B cell (primary cell): ENCODE measurements around the gene FIBCD1. TPM values are rescaled to one million over a fixed set of nuclear protein-coding genes. Genes with fewer than 3 reads are reported as not detected.

ENCODE experiments used
- ATAC-seq: fragments of 200-7000 bp; cut with Tn5 transposase; one replicate; pipeline ENCODE4 v1.10.0; 2021; ENCODE audit warnings: low read depth, mild to moderate bottlenecking, moderate number of reproducible peaks, moderate library complexity
- CTCF ChIA-PET: fragments of 350-600 bp; sonication (Branson Sonifier 250); formaldehyde crosslinking; loops from one replicate; lab custom pipeline; 2021; ENCODE audit warnings: antibody characterized with exemption, inconsistent platforms; lab: Charles Lee
- POLR2A ChIA-PET: fragments of 350-600 bp; sonication (Branson Sonifier 250); formaldehyde crosslinking; loops from one replicate; lab custom pipeline; 2021; ENCODE audit warnings: antibody characterized with exemption; lab: Charles Lee
- DNase-seq: peaks from one replicate; pipeline ENCODE4 v3.0.0; 2013
- H2AFZ ChIP-seq: 2 replicates; pipeline ENCODE4 v1.6.1; 2012; ENCODE audit warnings: mild to moderate bottlenecking, low read depth, low read length; ENCODE audit not compliant: insufficient read depth, poor library complexity, severe bottlenecking
- H3K27ac ChIP-seq, 2 donors: 1 replicate in 1 of 2; 2 replicates in 1 of 2; pipeline ENCODE4 v1.5.1; 2012 to 2013; ENCODE audit warnings: low read length in 2 of 2, mild to moderate bottlenecking in 2 of 2, moderate library complexity in 1 of 2
- H3K27me3 ChIP-seq, 4 experiments: fragments of 200-600 bp in 1 of 4; sonication (generic) in 1 of 4; replicated peaks in 1 of 4; 1 replicate in 2 of 4; 2 replicates in 2 of 4; pipeline versions ENCODE4 v1.6.1 to v1.7.0; 2013 to 2016; ENCODE audit warnings: low read length in 3 of 4, mild to moderate bottlenecking in 2 of 4, mixed read lengths in 1 of 4, moderate library complexity in 1 of 4; ENCODE audit not compliant: insufficient read depth in 4 of 4, control insufficient read depth in 3 of 4; ENCODE audit errors: control extremely low read depth in 1 of 4
- H3K36me3 ChIP-seq, 2 experiments: replicated peaks in 1 of 2; 1 replicate in 1 of 2; 2 replicates in 1 of 2; pipeline versions ENCODE4 v1.6.1 to v1.7.1; 2013; ENCODE audit warnings: low read length in 1 of 2; ENCODE audit not compliant: insufficient read depth in 2 of 2, control insufficient read depth in 1 of 2; ENCODE audit errors: control extremely low read depth in 1 of 2, extremely low read depth in 1 of 2
- H3K4me1 ChIP-seq, 2 donors: fragments of 200-600 bp in 1 of 2; sonication (generic) in 1 of 2; 1 replicate in 1 of 2; 2 replicates in 1 of 2; pipeline versions ENCODE4 v1.5.1 to v1.6.1; 2013 to 2017; ENCODE audit warnings: low read length in 2 of 2; ENCODE audit not compliant: control insufficient read depth in 2 of 2, insufficient read depth in 2 of 2
- H3K4me2 ChIP-seq: replicated peaks from 2 replicates; pipeline ENCODE3; 2012; ENCODE audit warnings: mild to moderate bottlenecking, low read depth, low read length; ENCODE audit not compliant: poor library complexity, severe bottlenecking
- H3K4me3 ChIP-seq, 5 experiments: fragments of 200-600 bp in 1 of 5; sonication (generic) in 1 of 5; 1 replicate in 3 of 5; 2 replicates in 2 of 5; pipeline versions ENCODE4 v1.5.1 to v1.7.0; 2011 to 2016; ENCODE audit warnings: low read length in 4 of 5, mild to moderate bottlenecking in 4 of 5, low read depth in 2 of 5, control low read depth in 1 of 5, moderate library complexity in 1 of 5; ENCODE audit not compliant: insufficient read depth in 1 of 5; ENCODE audit errors: control extremely low read depth in 1 of 5, extremely low read depth in 1 of 5
- H3K79me2 ChIP-seq: fragments of 200-600 bp; sonication (generic); one replicate; pipeline ENCODE4 v1.6.0; 2016; ENCODE audit warnings: low read length; ENCODE audit not compliant: control insufficient read depth, insufficient read depth
- H3K9ac ChIP-seq: fragments of 200-600 bp; sonication (generic); 2 replicates; pipeline ENCODE4 v1.6.1; 2017; ENCODE audit warnings: mild to moderate bottlenecking, low read length, moderate library complexity
- H3K9me3 ChIP-seq, 3 donors: one replicate each; pipeline versions ENCODE4 v1.6.1 to v1.7.1; 2013; ENCODE audit warnings: low read length in 2 of 3; ENCODE audit not compliant: control insufficient read depth in 2 of 3, insufficient read depth in 1 of 3; ENCODE audit errors: control extremely low read depth in 1 of 3
- H4K20me1 ChIP-seq: 2 replicates; pipeline ENCODE4 v1.6.0; 2012; ENCODE audit warnings: mild to moderate bottlenecking, low read length; ENCODE audit not compliant: insufficient read depth, control insufficient read depth, poor library complexity, severe bottlenecking
- H3K27ac Mint-ChIP-seq: one replicate; pipeline ENCODE4 v1.8.0; 2021; ENCODE audit warnings: mixed read lengths
- H3K27me3 Mint-ChIP-seq: one replicate; pipeline ENCODE4 v1.8.0; 2021; ENCODE audit warnings: mixed read lengths
- H3K4me1 Mint-ChIP-seq: one replicate; pipeline ENCODE4 v1.8.0; 2021; ENCODE audit warnings: mixed read lengths
- H3K4me3 Mint-ChIP-seq: one replicate; pipeline ENCODE4 v1.8.0; 2021; ENCODE audit warnings: mixed read lengths
- H3K9me3 Mint-ChIP-seq: one replicate; pipeline ENCODE4 v1.8.0; 2022; ENCODE audit warnings: mixed read lengths; ENCODE audit not compliant: insufficient read depth
- CTCF ChIP-seq: fragments of 200-600 bp; IDR thresholded peaks from one replicate; pipeline ENCODE4 v1.8.0; 2022; ENCODE audit warnings: antibody characterized with exemption, mild to moderate bottlenecking
- EZH2 ChIP-seq: IDR thresholded peaks from 2 replicates; pipeline ENCODE4 v1.6.1; 2012; ENCODE audit warnings: borderline replicate concordance, low read depth, mild to moderate bottlenecking, moderate library complexity, low read length; ENCODE audit not compliant: insufficient read depth, poor library complexity, severe bottlenecking
- WGBS: methylation state at CpG from one replicate; pipeline ENCODE4 v1.1.5; 2013; ENCODE audit warnings: missing lambda C conversion rate; ENCODE audit not compliant: insufficient coverage; 5-methylcytosine and 5-hydroxymethylcytosine counted together
- intact Hi-C: fragments of 100-400 bp; cut with micrococcal nuclease; formaldehyde crosslinking; loops from one replicate; pipeline ENCODE4 v1.10.0; 2022
- polyA plus RNA-seq: library from polyadenylated mRNA; depleted of rRNA; stranded (reverse); fragments of >200 nt; gene quantifications from 2 replicates; pipeline ENCODE4 v1.2.3, GENCODE V29; 2012
- total RNA-seq, 2 donors: library from RNA; stranded (reverse); fragments of 120-200 nt in 1 of 2; gene quantifications; 1 replicate in 1 of 2; 2 replicates in 1 of 2; pipeline versions ENCODE4 v1.2.3 to v1.2.4, GENCODE V29; 2013 to 2022

The FIBCD1 gene
- total and polyA plus RNA-seq, 2 donors (not counting 1 experiment from before 2014, with no cell fraction given) = not detected

GRCh38 chr9:130872093-130872492 is 67.0 kb downstream of the FIBCD1 start:
- Histone ChIP-seq H3K4me1 (peaks cover 7 to 15% of the 10 kb centered on the region in 2 donors), H3K27me3 (no peaks in the 10 kb centered on the region), H3K9ac (no peak overlapping the region), H3K79me2 (no peaks in the 10 kb centered on the region), H3K27ac (no peak overlapping the region), H3K4me3 (no peak overlapping the region), H3K4me2 (no peak overlapping the region), H3K9me3 (no peaks in the 10 kb centered on the region), H3K36me3 (peaks cover 0 to 39% of the 10 kb centered on the region in 2 experiments), H4K20me1 (peaks cover 14% of the 10 kb centered on the region), H2AFZ (no peak overlapping the region)
- WGBS = 92% methylated on average over 15 of the region's 15 CpGs
- TF ChIP-seq EZH2 = no peak
- H3K27me3 Mint-ChIP-seq = no peaks in the 10 kb centered on the region
- ChIA-PET POLR2A (no interaction called here), CTCF (interaction anchor here (0.9 to 3.7 kb wide), 2 partner anchors 71 to 175 kb away, joined by 3 to 75 read pairs; no protein-coding TSS in a partner anchor)
- peaks cover 18% of the 10 kb centered on the region for H3K4me1 Mint-ChIP-seq
- no peak for ATAC-seq
- intact Hi-C loops = no loop called here
- no peak overlapping the region for H3K4me3 Mint-ChIP-seq
- no peak for DNase-seq
- no peak overlapping the region for H3K27ac Mint-ChIP-seq
- H3K9me3 Mint-ChIP-seq = no peaks in the 10 kb centered on the region

- Histone ChIP-seq H3K27me3 (no peaks in the 10 kb centered on the region), H3K36me3 (peaks cover 0 to 39% of the 10 kb centered on the region in 2 experiments), H3K27ac (no peak overlapping the region), H3K4me1 (peaks cover 7 to 15% of the 10 kb centered on the region in 2 donors), H3K79me2 (no peaks in the 10 kb centered on the region), H2AFZ (no peak overlapping the region), H3K9me3 (no peaks in the 10 kb centered on the region), H3K4me3 (no peak overlapping the region), H3K4me2 (no peak overlapping the region), H4K20me1 (peaks cover 14% of the 10 kb centered on the region), H3K9ac (no peak overlapping the region)
- Mint-ChIP-seq H3K4me1 (peaks cover 18% of the 10 kb centered on the region), H3K27me3 (no peaks in the 10 kb centered on the region), H3K27ac (peak overlapping the region; percentile 61), H3K9me3 (no peaks in the 10 kb centered on the region), H3K4me3 (no peak overlapping the region)
- intact Hi-C loops = no loop called here
- ChIA-PET POLR2A (no interaction called here), CTCF (interaction anchor here (0.9 to 3.7 kb wide), 3 partner anchors 71 to 176 kb away, joined by 3 to 75 read pairs (median 3); no protein-coding TSS in a partner anchor)
- TF ChIP-seq CTCF (no peak), EZH2 (no peak)
- DNase-seq (no peak), ATAC-seq (no peak)
- 85% methylated on average over 9 of the region's 10 CpGs for WGBS
Observed at GRCh38 chr9:130871395-130872062, 67.5 kb downstream of the FIBCD1 start.
